ENCODE measurements around the gene SLC25A33.

The SLC25A33 gene

DNA sequence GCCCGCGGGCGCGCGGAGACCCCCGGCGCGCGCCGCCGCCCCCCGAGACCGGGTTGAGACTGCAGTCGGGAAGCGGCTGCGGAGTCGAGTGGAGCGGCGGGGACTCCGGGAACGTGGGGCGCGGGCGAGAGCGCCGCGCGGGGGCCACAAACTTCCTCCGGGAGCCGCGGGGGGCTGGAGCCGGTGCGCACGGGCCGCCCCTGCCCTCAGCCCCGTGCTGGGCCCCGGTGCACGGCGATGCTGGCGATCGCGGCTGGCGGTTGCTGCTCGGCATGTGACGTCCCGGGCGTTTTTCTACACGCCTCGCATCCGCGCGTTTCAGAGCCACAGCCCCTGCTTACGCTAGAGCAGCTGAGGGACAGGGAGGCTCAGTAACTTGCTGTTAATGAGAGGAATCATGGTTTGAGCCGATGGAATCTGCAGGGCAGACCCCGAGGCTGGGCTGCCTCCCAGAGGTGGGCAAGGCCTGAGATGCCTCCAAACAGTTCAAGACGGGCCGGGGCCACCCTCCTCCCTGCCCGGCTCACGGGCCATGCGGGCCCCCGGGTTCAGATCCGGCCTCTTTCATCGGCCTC lies 50.0 kb downstream of the SLC25A33 start:
- no peak for FAIRE-seq

GRCh38 chr1:9589719-9590157 lies 50.5 kb downstream of the SLC25A33 start:
- no peak for FAIRE-seq

DNA sequence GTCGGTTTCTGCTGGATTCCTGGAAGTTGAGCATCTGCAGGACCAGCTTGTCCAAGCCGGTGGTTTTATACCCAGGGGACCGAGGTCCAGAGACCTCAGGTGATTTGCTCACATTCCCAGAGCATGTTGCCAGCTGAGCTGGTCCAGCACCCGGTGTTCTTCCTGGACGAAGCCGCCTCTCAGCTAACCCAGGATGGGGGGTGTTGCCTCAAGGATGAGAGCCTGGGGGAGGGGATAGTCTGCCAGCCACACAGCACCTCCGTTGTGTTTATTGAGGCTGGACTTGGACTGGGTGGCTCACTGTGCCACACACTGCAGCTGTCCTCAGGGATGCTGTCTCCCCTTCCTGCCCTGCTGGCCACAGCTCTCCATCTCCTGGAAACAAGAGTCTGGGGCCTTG lies 50.9 kb downstream of the SLC25A33 start:
- no peak for FAIRE-seq

- no peak for FAIRE-seq
These were observed 51.8 kb downstream of the SLC25A33 start for GRCh38 chr1:9590945-9591668.

GRCh38 chr1:9591669-9592509 lies 52.6 kb downstream of the SLC25A33 start:
- no peak for FAIRE-seq

DNA sequence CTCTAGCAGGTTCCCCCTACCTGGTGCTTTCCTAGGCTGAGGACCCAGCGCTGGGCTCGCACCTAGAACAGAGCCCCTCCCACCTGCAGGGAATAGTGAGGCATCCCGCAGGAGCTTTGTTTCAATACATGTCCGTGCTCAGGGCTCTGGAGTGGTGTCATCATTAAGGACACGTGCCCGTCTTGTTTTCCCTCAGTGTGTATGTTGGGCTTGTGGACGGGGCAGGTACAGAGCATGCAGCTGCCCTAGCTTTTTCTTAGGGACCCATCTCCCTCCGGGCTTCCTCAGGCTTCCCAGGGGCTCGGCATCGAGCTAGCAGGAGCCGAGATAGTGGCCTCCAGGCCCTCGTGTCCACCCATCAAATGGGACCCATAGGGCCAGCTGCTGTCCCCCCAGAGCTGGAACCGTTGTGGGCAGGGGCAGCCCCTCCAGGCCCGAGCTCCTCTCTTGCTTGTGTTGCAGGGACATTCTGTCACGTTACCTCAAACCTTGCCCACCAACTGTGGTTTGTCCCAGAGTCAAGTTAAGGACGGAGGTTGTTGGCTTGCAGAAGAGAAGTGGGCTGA lies 53.3 kb downstream of the SLC25A33 start:
- FAIRE-seq = no peak

GRCh38 chr1:9593147-9593491 lies 53.9 kb downstream of the SLC25A33 start:
- FAIRE-seq = no peak

DNA sequence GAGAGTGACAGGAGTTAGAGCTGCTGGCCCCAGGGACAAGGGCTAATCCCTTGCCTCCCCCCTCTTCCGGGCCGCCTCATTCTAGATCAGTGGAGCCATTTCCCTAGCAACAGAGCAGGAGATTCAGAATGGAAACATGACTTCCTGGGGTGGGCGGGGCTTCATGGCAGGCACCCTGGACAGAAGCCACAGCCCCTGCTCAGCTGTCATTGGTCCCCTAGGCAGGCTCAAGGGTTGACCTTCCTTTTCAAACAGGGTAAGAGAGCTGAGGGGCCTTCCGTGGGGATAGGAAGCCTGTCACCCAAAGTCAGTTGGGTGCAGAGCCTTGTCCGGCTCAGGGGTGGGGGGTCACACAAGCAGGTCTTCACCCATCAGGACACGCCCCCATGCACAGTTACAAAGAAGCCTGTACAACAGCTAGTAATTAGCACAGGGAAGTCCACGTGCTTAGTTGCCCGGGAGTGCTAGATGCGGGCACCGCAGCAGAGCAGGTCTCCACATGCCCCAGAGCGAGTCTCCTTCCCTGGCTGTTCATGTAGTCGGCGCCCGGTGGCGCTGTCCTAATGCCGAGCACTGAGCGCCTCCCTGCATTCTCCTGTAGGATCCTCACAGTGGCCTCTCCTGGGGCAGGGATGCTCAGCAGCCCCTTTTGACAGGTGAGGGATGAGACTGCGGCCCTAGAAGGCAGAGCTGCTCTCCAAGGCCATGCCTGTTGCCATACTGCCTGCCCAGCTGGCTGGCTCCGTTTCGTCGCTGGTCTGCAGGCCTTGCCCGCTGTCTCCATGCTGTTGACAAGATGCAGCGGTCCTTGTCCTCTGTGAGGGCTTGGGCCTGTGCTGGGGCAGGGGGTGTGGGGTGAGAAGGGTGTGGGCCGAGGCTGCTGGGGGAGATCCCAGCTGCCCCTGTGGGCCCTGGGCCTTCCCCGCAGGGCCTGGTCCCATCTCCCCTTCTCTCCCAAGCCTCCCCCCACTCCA lies 54.5 kb downstream of the SLC25A33 start:
- FAIRE-seq = no peak

- no peak for FAIRE-seq
These were observed 55.3 kb downstream of the SLC25A33 start for GRCh38 chr1:9594471-9595155.

- no peak for FAIRE-seq
These were observed 56.1 kb downstream of the SLC25A33 start for GRCh38 chr1:9595156-9595967.

GRCh38 chr1:9595968-9596340 lies 56.7 kb downstream of the SLC25A33 start:
- no peak for FAIRE-seq

- no peak for FAIRE-seq
These were observed 57.3 kb downstream of the SLC25A33 start for GRCh38 chr1:9596415-9597123.

- FAIRE-seq = no peak
These were observed 58.4 kb downstream of the SLC25A33 start for GRCh38 chr1:9597361-9598315.

DNA sequence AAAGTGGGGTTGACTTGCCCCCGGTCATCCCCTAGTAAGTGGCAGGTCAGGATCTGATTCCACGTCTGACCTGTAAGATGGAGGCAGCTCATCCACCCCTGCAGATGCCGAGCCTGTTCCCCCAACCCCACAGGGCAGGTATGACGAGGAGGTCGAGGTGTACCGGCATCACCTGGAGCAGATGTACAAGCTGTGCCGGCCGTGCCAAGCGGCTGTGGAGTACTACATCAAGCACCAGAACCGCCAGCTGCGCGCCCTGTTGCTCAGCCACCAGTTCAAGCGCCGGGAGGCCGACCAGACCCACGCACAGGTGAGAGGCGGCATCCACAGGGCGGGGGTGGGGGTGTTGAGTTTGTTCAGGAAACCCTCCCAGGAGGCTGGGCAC lies 59.0 kb downstream of the SLC25A33 start:
- no peak for FAIRE-seq

DNA sequence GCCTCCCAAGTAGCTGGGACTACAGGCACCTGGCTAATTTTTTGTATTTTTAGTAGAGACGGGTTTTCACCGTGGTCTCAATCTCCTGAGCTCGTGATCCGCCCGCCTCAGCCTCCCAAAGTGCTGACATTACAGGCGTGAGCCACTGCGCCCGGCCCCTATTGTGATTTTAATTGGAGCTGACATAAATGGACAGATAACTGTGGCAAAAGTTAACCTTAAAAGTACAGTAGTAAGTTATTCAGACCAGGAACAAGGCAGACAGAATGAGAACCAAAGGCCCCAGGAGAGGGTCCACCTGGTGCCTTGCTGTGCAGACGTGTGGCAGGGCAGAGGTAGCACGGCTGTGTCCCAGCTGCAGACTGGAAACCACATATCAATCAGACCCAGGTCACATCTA lies 60.5 kb downstream of the SLC25A33 start:
- no peak for FAIRE-seq

- no peak for FAIRE-seq
These were observed 61.9 kb downstream of the SLC25A33 start for GRCh38 chr1:9600861-9601834.

GRCh38 chr1:9601942-9602793 lies 62.9 kb downstream of the SLC25A33 start:
- FAIRE-seq = no peak

Data from G401.6 (cell line).